NK-92 treated with Interleukin-12 subunit alpha and Interleukin-12 subunit beta, amount 100 ng/mL, for 24 hours (cell line): ENCODE data around the gene TRAPPC3.

Source experiments
- DNase-seq: peaks from one replicate; lab custom pipeline; 2025; lab: John Stamatoyannopoulos, UW

TRAPPC3 gene

DNA sequence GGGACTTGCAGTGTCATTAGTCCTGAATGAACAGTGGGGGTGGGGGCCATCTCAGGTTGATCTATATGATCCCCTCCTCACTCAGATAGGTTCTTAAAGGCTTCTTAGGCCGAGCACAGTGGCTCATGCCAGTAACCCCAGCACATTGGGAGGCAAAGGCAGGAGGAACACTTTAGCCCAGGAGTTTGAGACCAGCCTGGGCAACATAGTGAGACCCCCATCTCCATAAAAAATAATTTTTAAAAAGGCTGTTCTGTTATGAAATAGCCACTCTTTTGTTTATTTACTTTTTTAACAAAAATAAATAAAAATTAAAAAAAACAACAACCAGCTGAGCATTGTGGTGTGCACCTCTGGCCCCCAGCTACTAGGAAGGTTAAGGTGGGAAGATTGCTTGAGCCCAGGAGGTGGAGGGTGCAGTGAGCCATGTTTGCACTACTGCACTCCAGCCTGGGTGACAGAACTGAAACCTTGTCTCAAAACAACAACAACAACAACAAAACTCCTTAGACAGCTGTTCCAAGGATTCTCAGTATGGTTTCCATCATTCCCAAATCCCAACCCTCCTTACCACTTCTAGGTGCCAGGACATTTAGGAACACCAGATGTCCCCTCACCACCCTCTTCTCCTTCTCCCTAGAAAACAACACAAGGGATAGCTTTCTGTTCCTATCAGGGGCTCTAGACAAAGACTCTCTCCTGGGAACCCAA lies 2.0 kb upstream of the TRAPPC3 start:
- no peak for DNase-seq

- DNase-seq = peak; percentile 81
Observed at GRCh38 chr1:36150296-36151133, 1.2 kb upstream of the TRAPPC3 start.

DNA sequence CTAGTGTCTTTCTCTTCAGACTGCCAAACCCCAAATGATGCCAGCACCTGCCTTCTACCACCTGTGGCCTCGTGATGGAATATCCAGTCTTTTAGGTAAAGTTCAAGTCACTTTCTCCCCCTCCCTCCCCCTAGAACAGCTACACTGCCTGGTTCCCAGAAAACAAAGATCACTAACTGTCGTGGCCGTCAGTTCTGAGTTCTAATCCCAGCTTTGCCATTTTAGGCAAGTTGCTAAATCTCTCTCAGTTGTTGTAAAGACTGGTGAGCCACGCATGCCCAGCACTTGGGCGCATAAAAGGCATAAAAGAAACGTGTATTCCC lies 648 bp upstream of the TRAPPC3 start:
- DNase-seq = no peak

DNA sequence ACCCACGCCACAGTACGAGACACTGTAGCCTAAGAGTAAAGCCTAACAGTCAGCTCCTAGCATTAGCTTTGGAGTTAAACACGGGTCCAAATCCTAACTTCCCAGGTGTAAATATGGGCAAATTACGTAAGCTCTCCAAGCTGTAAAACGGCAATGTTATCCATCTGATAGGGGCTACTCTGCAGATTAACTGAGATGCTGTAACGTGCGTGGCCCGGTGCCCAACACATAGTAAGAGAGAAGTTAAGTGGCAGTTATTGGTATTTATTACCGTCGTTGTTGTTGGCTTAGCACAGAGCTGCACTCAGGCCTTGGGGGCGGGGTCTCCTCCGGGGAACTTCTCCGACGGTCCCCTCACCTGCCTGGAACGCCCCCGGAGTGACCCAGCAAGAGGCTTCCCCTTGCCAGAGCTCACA lies 457 bp downstream of the TRAPPC3 start:
- DNase-seq = no peak

DNA sequence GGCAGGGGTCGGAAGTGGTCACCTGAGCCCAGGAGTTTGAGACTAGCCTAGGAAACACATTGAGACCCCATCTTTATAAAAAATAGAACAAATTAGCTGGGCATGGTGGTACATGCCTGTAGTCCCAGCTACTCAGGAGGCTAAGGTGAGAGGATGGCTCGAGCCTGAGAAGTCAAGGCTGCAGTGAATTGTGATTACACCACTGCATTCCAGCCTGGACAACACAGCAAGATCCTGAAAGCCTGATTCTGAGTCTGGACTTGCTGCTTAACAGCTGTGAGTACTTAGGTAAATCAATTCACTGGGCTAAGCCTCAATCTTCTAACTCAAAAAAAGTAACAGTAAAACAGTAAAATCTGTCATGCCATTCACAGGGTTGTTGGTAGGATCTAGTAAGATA lies 4.9 kb downstream of the TRAPPC3 start:
- DNase-seq = no peak

- no peak for DNase-seq
Observed at GRCh38 chr1:36143424-36143823, 5.9 kb downstream of the TRAPPC3 start.

DNA sequence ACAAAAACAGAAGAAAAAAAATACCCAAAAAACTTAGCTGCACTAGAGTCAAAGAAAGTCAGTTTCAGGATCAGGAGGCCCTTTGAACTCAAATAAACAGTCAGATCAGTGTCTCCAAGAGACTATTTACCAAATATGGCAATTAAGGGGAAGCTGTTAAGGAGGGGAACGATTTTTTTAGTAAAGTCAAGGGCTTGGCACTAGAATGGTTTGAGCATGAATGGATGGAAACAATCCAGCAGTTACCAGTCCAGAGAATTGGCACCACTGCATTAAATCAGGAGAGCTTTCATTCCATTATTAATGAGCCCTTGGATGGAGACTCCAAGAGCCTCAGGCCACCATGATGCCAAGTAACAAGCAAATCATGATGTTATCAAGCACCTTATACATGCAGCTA lies 7.2 kb downstream of the TRAPPC3 start:
- DNase-seq = no peak

- no peak for DNase-seq
Observed at GRCh38 chr1:36139521-36139920, 9.8 kb downstream of the TRAPPC3 start.

GRCh38 chr1:36137776-36138175 lies 11.5 kb downstream of the TRAPPC3 start:
- DNase-seq = no peak

DNA sequence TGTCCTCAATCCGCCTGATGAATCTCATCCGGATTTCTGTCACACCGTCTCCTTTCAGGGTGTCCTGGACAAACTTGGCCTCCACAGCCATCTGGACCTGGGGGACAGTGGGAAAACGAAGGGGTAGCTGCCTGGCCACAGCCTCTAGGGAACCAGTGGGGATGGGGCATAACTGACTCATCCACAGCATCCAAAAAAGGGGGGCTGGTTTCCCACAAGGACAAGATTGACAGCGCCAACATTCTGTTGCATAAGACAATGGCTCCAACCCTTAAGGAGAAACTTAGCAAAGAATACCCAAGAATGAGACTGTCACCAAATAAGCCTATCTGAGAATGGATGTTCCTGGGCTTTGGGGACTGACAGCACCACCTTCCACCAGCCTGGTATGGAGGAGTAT lies 12.1 kb downstream of the TRAPPC3 start:
- no peak for DNase-seq

DNA sequence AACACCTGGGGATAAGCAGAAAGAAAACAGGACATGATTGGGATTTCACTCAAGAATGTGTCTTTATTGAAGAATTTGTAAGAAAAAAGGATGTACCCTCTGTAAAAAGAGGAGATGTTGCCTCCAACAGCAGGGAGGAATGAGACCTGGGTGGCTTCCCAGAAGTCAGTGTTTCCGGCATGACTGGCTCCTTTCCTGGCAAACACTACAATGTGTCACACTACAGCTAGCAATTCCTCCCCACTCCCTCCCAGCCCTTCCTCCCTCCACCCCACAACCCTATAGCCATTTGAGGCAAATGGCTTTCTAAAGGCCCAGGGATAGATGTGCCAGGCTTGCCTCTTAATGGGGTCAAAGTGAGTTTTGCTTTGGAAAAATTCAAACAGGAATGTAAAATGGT lies 12.8 kb downstream of the TRAPPC3 start:
- DNase-seq = no peak

DNA sequence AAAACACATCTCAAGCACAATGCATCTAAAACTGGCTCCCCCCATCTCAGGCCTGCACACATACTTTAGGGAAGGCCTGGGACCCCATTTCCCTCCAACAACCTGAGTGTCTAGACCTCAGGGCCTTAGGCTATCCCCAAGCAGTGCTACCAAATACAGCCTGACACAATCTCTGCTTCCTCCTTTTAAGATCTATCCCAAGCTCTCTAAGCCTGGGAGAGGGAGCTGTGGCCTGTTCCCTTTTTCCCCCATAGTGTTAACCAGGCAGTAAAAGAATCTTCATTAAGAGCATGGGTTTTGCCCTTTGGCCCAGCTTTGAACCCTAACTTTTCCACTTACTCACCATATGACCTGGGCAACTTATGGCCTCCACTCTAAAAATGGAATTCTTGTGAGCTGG lies 13.5 kb downstream of the TRAPPC3 start:
- no peak for DNase-seq

DNA sequence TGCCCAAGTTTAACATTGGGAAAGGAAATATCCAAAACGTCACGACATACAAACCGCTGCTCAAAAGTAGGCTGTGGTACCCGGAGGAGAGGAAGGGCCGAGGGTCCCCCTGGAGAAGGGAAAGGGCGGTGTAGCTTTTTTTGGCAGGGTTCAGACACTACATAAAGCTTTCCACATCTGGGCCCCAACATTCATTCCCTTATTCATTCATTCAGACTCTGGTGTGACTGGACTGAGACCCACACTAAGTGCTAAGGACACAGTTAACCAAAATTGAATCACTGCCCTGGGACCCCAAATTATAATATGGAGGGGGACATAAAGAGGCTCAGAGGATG lies 14.0 kb downstream of the TRAPPC3 start:
- DNase-seq = no peak

GRCh38 chr1:36134505-36135329 lies 14.6 kb downstream of the TRAPPC3 start:
- DNase-seq = peak; percentile 7

GRCh38 chr1:36134031-36134430 lies 15.3 kb downstream of the TRAPPC3 start:
- no peak for DNase-seq

DNA sequence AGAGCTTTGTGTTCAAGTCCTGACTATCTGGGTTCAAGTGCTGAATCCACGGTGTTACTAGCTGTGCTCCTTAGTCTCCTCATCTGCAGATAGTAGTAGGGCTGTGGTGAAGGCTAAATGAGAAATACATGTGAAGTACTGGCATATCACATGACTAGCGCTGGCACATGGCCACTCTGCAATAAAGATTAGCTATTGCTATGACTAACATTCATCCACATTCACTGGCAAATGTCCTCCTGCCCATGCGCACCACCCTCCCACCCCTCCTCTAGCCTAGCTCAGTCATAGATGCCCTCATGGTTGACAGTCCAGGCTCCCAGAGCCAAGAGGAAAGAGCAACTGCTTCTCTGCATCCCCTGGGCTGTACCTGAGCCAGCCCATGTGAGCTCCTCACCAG lies 15.8 kb downstream of the TRAPPC3 start:
- DNase-seq = no peak

DNA sequence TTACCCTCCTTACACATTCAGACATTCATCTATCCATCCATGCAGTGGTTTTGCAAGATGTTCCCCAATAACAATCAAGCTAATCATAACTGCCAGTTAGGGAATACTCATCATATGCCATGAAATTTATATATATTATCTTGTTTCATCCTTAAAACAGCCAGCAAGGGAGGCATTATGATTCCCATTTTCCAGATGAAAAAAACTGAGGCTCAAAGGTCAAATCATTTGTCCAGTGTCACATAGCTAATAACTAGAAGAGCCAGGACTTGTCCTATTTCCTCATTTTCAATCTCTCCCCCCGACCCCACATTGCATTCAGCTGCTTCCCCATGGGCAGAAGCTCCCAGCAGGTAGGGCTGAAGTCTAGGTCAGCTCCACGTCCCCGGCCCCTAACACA lies 17.3 kb downstream of the TRAPPC3 start:
- no peak for DNase-seq

GRCh38 chr1:36128905-36129206 lies 20.4 kb downstream of the TRAPPC3 start:
- DNase-seq = no peak

GRCh38 chr1:36128126-36128904 lies 21.0 kb downstream of the TRAPPC3 start:
- no peak for DNase-seq

DNA sequence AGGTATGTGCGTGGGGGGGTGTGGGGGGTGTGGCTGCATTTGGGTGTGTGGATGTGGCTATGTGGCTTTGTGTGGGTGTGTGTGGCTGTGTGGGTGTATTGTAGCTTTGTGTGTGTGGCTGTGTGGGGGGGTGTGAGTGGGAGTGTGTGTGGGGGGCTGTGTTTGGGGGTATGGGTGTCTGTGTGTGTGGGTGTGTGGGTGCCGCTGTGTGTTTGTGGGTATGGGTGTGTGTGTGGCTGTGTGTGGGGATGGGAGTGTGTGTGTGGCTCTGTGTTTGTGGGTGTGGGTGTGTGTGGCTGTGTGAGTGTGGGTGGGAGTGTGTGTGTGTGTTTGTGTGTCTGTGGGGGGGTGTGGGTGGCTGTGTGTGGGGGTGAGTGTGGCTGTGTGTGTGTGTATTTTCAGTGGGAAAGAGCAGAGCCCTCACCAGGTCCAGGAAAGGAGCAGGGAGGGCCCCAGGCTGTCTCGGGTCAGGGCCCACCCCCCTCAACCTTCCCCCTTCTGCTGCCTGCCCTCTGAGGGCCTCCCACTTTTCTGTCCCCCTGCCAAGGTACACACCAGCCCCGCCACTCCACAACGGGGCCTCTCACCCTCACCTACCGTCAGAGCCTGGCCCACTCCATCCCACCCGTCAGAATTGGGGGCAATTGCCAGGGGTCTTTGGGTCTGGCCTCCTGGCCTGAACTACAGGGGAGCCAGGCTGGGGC lies 22.3 kb downstream of the TRAPPC3 start:
- DNase-seq = no peak

DNA sequence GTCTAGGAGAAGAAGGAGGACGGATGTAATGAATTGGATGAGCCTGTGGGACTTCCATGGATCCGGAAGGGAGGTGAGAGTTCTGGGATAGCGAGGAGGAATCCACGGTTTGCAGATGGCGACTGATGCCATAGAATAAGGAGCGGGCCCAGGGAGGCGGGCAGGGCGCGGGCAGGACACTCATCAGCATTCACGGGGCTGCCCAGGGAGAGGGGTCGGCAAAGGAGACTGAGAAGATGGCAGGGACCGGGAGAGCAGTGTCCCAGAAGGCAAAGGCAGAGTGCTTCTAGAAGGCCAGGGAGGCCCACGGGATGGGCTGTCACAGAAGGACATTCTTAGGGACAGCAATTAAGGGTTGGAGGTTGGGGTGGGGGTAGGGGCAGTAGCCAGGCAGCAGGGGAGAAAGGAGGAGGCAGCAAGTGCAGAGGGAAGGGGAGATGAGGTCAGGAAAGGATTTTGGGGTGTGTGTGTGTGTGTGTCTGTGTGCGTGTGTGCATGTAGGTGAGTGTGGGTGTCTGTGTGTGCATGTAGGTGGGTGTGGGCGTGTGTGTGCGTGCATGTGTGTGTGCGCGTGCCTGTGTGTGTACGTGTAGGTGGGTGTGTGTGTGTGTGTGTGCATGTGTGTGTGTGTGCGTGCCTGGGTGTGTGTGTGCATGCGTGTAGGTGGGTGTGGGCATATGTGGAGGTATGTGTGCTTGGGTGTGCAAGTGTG lies 23.1 kb downstream of the TRAPPC3 start:
- DNase-seq = no peak
